GM19438 (cell line): ENCODE measurements around the gene MYO7B.

Source experiments
- ATAC-seq: cut with Tn5 transposase; IDR thresholded peaks from one replicate; pipeline ENCODE4 v1.9.1; 2021; ENCODE audit warnings: low read depth; ENCODE audit not compliant: unreplicated experiment

Gene MYO7B

DNA sequence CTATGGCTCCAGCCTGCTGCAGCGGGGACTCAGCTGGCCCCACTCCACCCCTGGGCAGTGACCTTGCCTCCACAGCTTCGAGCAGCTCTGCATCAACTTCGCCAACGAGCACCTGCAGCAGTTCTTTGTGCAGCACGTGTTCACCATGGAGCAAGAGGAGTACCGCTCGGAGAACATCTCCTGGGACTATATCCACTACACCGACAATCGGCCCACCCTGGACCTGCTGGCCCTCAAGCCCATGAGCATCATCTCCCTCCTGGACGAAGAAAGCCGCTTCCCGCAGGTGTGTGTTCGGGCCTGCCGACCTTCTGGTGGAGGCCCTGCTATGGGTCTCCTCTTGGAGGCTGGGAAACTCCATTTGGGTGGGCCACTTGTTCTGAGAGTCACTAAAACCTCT lies 48.6 kb downstream of the MYO7B start:
- no peak for ATAC-seq

DNA sequence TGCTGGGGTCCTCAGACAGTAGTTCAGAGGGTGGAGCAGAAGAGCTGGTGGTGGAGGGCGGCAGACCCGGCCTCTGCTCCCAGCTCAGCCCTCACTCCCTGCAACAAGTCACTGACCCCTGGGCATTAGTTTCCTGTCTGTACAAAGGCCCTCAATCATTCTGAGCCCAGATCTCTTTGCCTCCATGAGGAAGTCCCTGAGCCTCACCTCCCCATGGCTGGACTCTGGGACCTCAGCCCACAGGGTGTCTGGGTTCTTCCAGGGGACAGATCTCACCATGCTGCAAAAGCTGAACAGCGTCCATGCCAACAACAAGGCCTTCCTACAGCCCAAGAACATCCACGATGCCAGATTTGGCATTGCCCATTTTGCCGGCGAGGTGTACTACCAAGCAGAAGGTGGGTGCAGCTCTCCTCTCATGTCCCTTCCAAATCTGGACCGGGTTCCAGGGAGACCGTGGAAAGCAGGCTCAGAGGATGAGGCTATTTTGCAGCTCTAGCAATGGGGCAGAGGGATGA lies 49.1 kb downstream of the MYO7B start:
- no peak for ATAC-seq

GRCh38 chr2:127585270-127585807 lies 49.9 kb downstream of the MYO7B start:
- no peak for ATAC-seq

DNA sequence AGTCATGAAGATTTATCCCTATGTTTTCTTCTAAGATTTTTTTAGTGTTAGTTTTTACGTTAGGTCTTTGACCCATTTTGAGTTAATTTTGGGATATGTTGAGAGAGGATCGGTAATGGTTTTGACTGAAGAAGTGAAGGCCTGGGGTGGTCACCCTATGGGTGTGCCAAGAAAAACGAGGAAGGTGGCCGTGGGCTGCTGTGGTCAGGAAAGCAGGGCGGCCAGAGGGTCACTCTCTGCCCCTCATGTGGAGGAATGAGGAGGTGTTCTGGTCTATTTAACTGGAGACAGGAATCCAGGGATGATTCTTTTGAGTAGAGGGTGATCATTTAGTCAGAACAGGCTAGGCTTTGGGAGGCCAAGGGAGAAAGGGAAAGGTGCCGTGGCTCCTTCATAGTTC lies 50.7 kb downstream of the MYO7B start:
- ATAC-seq: no peak

DNA sequence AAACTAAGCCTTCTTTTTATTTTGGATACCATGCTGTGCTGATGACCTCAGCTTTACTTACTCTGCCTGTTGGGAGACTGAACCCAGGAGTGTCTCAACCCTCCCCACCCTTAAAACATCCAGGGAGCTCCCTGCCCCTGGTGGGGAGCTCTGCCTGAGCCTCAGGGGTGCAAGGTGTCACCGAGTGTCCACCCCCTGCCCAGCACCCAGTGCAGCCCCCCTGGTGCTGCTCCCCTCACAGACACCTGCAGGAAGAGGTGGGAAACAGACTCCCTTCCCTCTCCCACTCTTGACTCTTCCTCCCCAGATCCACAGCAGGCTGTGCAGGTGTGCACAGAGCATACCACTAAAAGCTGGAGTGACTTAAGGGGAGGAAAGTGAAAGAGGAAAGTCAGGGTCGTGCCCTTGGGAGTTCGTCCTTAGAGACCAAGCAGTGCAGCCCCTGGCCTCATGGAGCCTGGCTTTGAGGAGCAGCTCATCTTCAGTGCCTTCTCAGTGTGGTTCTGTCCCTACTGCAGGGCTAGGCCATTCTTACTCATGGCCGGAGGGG lies 51.3 kb downstream of the MYO7B start:
- ATAC-seq: no peak

DNA sequence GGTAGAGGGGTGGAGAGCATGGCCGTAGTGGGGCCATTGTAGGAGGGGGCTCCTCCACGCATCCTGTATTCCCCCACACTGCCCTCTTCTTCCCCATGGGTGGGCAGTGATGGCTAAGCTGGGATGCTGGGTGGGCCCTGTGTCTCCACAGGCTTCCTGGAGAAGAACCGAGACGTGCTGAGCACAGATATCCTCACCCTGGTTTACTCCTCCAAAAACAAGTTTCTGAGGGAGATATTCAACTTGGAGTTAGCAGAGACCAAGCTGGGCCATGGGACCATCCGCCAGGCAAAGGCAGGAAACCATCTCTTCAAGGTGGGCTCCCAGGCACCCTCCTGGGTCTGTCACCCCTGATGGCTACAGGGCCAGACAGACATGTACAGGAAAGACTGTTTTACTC lies 52.8 kb downstream of the MYO7B start:
- no peak for ATAC-seq

DNA sequence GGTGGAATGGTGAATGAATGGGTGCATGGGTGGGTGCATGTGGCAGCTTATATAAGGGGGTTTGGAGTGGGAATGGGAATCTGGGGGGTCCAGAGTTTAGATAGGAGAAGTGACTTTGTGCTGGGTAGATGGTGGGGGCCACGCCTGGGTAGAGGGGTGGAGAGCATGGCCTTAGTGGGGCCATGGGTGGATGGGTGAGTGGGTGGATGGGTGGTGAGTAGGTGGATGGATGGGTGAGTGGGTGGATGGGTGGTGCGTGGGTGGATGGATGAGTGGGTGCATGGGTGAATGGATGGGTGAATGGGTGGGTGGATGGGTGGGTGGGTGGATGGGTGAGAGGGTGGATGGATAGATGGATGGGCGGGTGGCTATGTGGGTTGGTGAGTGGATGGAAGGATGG lies 53.9 kb downstream of the MYO7B start:
- ATAC-seq: no peak

GRCh38 chr2:127589841-127590240 lies 54.4 kb downstream of the MYO7B start:
- no peak for ATAC-seq

- ATAC-seq: no peak
Observed at GRCh38 chr2:127590386-127591190, 55.1 kb downstream of the MYO7B start.

- ATAC-seq: peak; percentile 75
Observed at GRCh38 chr2:127591221-127591923, 55.9 kb downstream of the MYO7B start.

- no peak for ATAC-seq
Observed at GRCh38 chr2:127592761-127593227, 57.3 kb downstream of the MYO7B start.

DNA sequence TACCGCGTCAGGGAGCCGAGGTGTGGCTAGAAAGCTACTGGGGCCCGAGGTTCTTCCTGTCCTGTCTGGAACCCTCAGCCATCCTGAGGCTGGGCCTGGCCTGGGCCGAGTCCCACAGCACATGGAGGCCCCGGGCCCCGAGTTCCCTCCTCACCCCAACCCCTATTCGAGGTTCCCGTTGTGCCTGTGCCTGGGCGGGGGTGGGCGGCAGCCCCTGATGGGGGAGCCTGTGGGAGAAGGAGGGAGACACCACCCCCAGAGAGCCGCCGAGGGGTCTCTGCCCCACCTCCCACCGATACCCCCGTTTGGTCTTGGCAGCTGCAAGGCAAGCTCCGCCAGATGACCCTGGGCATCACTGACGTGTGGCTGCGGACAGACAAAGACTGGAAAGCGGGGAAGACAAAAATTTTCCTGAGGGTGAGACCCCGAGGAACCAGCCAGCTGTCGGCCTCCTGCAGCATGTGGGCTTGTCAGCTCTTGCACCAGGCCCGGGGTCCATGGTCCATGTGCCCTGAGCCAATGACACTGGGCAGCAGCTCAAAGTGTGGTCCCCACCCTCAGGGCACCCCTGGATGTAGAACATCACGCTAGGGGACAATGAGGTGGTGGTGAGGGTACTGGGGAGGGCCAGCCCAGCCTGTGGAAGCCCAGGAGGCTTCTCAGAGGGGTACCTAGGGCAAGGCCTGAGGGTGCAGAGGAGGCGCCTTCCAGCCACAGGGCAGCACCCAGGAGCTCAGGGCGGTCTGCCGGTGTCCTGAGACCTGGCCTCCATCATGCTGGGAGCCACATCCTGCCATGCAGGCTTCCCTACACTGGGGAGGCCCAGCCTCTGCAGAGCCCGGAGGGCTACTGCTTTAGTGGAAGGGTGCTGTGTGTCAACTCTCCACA lies 58.0 kb downstream of the MYO7B start:
- ATAC-seq: no peak

- no peak for ATAC-seq
Observed at GRCh38 chr2:127594116-127594591, 58.7 kb downstream of the MYO7B start.

GRCh38 chr2:127596311-127597045 lies 61.0 kb downstream of the MYO7B start:
- no peak for ATAC-seq

DNA sequence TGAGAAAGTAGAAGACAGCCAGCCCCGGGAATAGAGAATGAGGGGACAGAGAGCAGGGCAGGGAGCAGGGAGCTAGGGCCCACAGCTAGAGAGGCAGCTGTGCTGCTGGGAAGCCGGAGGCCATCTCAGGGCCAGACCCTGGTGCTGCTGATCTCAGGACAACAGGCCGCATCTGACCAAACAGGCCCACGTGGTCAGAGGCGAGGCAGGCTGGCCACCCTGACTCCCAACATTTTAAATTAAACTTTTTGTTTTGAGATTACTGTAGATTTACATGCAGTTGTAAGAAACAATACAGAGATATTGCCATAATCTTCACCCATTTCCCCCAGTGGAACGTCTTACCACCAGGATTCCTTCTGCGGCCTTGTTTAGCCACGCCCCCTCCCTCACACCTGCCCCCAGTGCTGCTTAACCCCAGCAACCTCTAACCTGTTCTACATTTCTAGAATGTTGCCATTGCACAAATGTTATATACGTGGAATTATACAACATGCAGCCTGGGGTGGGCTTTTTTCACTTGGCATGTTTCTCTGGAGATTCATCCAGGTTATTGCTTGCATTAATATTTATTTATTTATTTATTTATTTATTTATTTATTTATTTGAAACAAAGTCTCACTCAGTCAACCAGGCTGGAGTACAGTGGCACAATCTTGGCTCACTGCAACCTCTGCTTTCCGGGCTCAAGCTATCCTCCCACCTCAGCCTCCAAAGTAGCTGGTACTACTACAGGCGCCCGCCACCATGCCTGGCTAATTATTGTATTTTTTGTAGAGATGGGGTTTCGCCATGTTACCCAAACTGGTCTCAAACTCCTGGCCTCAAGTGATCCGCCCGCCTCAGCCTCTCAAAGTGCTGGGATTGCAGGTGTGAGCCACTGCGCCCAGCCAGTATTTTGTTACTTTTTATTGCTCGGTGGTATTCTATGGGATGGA lies 61.8 kb downstream of the MYO7B start:
- no peak for ATAC-seq

DNA sequence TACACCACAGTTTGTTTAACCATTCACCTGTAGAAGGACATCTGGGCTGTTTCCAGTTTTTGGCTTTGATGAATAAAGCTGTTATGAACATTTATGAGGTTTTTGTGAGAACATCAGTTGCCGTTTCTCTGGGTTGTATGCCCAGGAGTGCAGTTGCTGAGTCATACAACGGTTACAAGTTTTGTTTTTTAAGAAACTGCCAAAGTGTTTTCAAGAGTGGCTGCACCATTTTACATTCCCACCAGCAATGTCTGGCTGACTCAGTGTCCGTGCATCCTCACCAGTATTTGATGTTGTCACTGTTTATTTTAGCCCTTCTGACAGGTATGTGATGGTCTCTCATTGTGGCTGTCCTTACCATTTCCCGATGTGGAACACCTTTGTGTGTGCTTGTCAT lies 62.5 kb downstream of the MYO7B start:
- no peak for ATAC-seq

- ATAC-seq: no peak
Observed at GRCh38 chr2:127598711-127599110, 63.2 kb downstream of the MYO7B start.

DNA sequence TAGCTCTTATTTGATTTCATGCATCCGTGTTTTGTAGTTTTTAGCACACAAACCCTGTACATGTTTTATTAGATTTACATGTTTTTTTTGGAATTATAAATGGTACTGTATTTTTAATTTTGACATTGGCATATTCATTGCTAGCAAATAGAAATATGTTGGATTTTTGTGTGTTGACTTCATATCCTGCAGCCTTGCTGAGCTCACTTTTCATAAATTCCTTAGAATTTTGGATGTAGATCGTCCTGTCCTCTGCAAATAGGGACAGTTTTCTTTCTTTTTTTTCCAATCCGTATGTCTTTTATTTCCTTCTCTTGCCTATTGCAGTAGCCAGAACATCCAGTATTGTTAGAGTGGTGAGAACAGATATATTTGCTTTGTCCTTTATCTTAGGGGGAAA lies 63.7 kb downstream of the MYO7B start:
- no peak for ATAC-seq
